Measurements from ENCODE around the gene GLIS1.

Gene GLIS1

GRCh38 chr1:53629101-53629691 is 109.8 kb downstream of the GLIS1 start:
- DNase-seq (ENCODE audit: low spot score) (no peak), ATAC-seq (ENCODE audit: low read depth) (no peak)
- Histone ChIP-seq H3K4me1 (ENCODE audit: insufficient read depth, poor library complexity, severe bottlenecking) (no peaks in the 10 kb centered on the region), H3K27ac (ENCODE audit: poor library complexity, severe bottlenecking) (no peak overlapping the region), H3K4me3 (ENCODE audit: severe bottlenecking) (no peak overlapping the region), H3K27me3 (ENCODE audit: insufficient read depth, poor library complexity, severe bottlenecking) (no peaks in the 10 kb centered on the region), H3K9me3 (ENCODE audit: severe bottlenecking) (no peaks in the 10 kb centered on the region), H3K36me3 (ENCODE audit: low read depth) (no peaks in the 10 kb centered on the region)
- TF ChIP-seq, protein P1, sequence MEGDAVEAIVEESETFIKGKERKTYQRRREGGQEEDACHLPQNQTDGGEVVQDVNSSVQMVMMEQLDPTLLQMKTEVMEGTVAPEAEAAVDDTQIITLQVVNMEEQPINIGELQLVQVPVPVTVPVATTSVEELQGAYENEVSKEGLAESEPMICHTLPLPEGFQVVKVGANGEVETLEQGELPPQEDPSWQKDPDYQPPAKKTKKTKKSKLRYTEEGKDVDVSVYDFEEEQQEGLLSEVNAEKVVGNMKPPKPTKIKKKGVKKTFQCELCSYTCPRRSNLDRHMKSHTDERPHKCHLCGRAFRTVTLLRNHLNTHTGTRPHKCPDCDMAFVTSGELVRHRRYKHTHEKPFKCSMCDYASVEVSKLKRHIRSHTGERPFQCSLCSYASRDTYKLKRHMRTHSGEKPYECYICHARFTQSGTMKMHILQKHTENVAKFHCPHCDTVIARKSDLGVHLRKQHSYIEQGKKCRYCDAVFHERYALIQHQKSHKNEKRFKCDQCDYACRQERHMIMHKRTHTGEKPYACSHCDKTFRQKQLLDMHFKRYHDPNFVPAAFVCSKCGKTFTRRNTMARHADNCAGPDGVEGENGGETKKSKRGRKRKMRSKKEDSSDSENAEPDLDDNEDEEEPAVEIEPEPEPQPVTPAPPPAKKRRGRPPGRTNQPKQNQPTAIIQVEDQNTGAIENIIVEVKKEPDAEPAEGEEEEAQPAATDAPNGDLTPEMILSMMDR (IDR thresholded peaks at IDR 0.05; ENCODE audit: poor library complexity, severe bottlenecking), result no peak

DNA sequence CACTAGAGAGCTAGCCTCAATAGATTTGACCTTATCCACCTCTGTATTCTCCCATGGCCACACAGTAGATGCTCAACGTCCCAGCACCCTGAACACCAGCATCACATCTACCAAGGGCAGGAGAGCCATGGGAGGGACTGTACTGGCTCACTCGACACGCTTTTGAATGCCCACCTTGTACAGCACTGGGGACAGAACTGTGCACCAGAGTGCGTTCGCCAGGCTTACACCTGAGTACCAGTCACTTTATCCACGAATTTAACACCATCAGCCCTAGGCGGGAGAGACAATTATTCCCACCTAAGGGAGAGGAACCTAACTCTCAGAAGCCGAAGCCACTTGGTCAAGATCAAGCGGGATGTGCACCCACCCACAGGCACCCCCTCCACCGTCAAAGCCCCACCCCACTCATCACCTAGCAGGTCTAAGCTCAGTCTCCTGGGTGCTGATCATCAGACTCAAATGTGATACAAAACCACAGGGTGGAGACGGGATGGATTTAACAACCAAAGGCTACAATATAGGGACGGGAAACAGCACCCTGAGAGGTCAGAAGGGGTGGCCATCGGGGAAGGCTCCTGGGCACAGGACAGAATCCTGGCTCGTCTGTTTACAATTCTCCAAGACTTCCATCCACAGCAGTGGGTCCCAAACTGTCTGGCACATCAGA is 110.5 kb downstream of the GLIS1 start:
- H3K4me1 ChIP-seq (ENCODE audit: insufficient read depth, poor library complexity, severe bottlenecking), result no peaks in the 10 kb centered on the region
- TF ChIP-seq, protein P1 (IDR thresholded peaks at IDR 0.05; ENCODE audit: poor library complexity, severe bottlenecking), result no peak
- H3K9me3 ChIP-seq (ENCODE audit: severe bottlenecking), result no peaks in the 10 kb centered on the region
- H3K27me3 ChIP-seq (ENCODE audit: insufficient read depth, poor library complexity, severe bottlenecking), result no peaks in the 10 kb centered on the region
- ATAC-seq (ENCODE audit: low read depth), result no peak
- no peak overlapping the region for H3K4me3 ChIP-seq (ENCODE audit: severe bottlenecking)
- no peaks in the 10 kb centered on the region for H3K36me3 ChIP-seq (ENCODE audit: low read depth)
- H3K27ac ChIP-seq (ENCODE audit: poor library complexity, severe bottlenecking), result no peak overlapping the region
- DNase-seq (ENCODE audit: low spot score), result no peak

DNA sequence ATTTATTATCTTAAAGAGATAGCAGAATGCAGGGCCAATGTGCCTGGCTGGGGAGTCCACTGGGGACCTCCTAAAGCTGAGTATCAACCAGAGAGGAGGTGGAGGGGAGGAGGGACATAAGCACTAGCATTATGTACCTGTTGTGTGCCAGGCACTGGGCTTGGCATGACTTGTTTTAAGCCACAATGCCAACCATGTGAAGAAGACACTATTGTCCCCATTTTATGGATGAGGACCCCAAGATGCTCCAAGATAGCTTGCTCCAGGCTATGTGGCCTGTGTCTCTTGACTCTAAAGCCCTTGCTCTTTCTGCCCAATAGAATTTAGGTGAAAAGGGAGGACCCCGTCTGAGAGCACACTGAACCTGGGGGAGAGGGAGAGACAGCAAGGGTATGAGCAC is 111.3 kb downstream of the GLIS1 start:
- TF ChIP-seq, protein P1 (IDR thresholded peaks at IDR 0.05; ENCODE audit: poor library complexity, severe bottlenecking), result no peak
- Histone ChIP-seq H3K27me3 (ENCODE audit: insufficient read depth, poor library complexity, severe bottlenecking) (no peaks in the 10 kb centered on the region), H3K27ac (ENCODE audit: poor library complexity, severe bottlenecking) (no peak overlapping the region), H3K9me3 (ENCODE audit: severe bottlenecking) (no peaks in the 10 kb centered on the region), H3K36me3 (ENCODE audit: low read depth) (no peaks in the 10 kb centered on the region), H3K4me1 (ENCODE audit: insufficient read depth, poor library complexity, severe bottlenecking) (no peaks in the 10 kb centered on the region), H3K4me3 (ENCODE audit: severe bottlenecking) (no peak overlapping the region)
- DNase-seq (ENCODE audit: low spot score) (no peak), ATAC-seq (ENCODE audit: low read depth) (no peak)

- Histone ChIP-seq H3K27ac (ENCODE audit: poor library complexity, severe bottlenecking) (no peak overlapping the region), H3K4me3 (ENCODE audit: severe bottlenecking) (no peak overlapping the region), H3K27me3 (ENCODE audit: insufficient read depth, poor library complexity, severe bottlenecking) (no peaks in the 10 kb centered on the region), H3K4me1 (ENCODE audit: insufficient read depth, poor library complexity, severe bottlenecking) (no peaks in the 10 kb centered on the region), H3K36me3 (ENCODE audit: low read depth) (no peaks in the 10 kb centered on the region), H3K9me3 (ENCODE audit: severe bottlenecking) (no peaks in the 10 kb centered on the region)
- ATAC-seq (ENCODE audit: low read depth) (no peak), DNase-seq (ENCODE audit: low spot score) (no peak)
- TF ChIP-seq, protein P1 (IDR thresholded peaks at IDR 0.05; ENCODE audit: poor library complexity, severe bottlenecking), result no peak
These were observed 111.9 kb downstream of the GLIS1 start for GRCh38 chr1:53627031-53627430.

GRCh38 chr1:53626616-53627015 is 112.3 kb downstream of the GLIS1 start:
- H3K4me1 ChIP-seq (ENCODE audit: insufficient read depth, poor library complexity, severe bottlenecking), result no peaks in the 10 kb centered on the region
- no peak overlapping the region for H3K27ac ChIP-seq (ENCODE audit: poor library complexity, severe bottlenecking)
- H3K27me3 ChIP-seq (ENCODE audit: insufficient read depth, poor library complexity, severe bottlenecking), result no peaks in the 10 kb centered on the region
- DNase-seq (ENCODE audit: low spot score) (no peak), ATAC-seq (ENCODE audit: low read depth) (no peak)
- no peaks in the 10 kb centered on the region for H3K9me3 ChIP-seq (ENCODE audit: severe bottlenecking)
- TF ChIP-seq, protein P1 (IDR thresholded peaks at IDR 0.05; ENCODE audit: poor library complexity, severe bottlenecking), result no peak
- no peaks in the 10 kb centered on the region for H3K36me3 ChIP-seq (ENCODE audit: low read depth)
- no peak overlapping the region for H3K4me3 ChIP-seq (ENCODE audit: severe bottlenecking)

Data from RWPE2 (cell line).